Upper lobe of left lung (tissue), 6 donors: ENCODE results near the gene CFAP221. TPM values are rescaled to one million over a fixed set of nuclear protein-coding genes. Genes with fewer than 3 reads are reported as not detected.
A peak's percentile ranks its signal among the peaks of the same experiment; 100 is the strongest.

Source experiments
- ATAC-seq, 2 donors: fragments of 200-7000 bp; cut with Tn5 transposase; one replicate each; pipeline ENCODE4 v1.9.1; 2022; ENCODE audit warnings: mild to moderate bottlenecking in 2 of 2, moderate library complexity in 2 of 2; ENCODE audit not compliant: low FRiP score in 2 of 2
- DNase-seq, 2 donors: peaks; one replicate each; pipeline ENCODE4 v3.0.0-alpha.2; 2019 to 2020
- H3K27ac ChIP-seq, 4 donors: fragments of 200-600 bp; sonication (generic); one replicate each; pipeline ENCODE4 v1.5.1; 2016 to 2019
- H3K27me3 ChIP-seq, 4 donors: fragments of 200-600 bp; sonication (generic); one replicate each; pipeline ENCODE4 v1.5.1; 2017 to 2019
- H3K36me3 ChIP-seq, 4 donors: fragments of 200-600 bp; sonication (generic); one replicate each; pipeline ENCODE4 v1.5.1; 2016 to 2019
- H3K4me1 ChIP-seq, 4 donors: fragments of 200-600 bp; sonication (generic); one replicate each; pipeline ENCODE4 v1.5.1; 2018 to 2019
- H3K4me3 ChIP-seq, 4 donors: fragments of 200-600 bp; sonication (generic); one replicate each; pipeline ENCODE4 v1.5.1; 2017 to 2019; ENCODE audit warnings: mild to moderate bottlenecking in 2 of 4, moderate library complexity in 1 of 4
- H3K9me3 ChIP-seq, 4 donors: fragments of 200-600 bp; sonication (generic); one replicate each; pipeline ENCODE4 v1.5.1; 2018 to 2019
- EP300 ChIP-seq, 4 donors: sonication (generic); formaldehyde crosslinking; IDR thresholded peaks; one replicate each; pipeline ENCODE4 v1.5.1; 2017; ENCODE audit warnings: antibody characterized with exemption in 4 of 4, control low read depth in 2 of 4
- POLR2A ChIP-seq, 4 donors: fragments of 450-650 bp; IDR thresholded peaks; one replicate each; pipeline ENCODE4 v1.5.1; 2016 to 2017; ENCODE audit warnings: antibody characterized with exemption in 4 of 4, mild to moderate bottlenecking in 2 of 4
- POLR2AphosphoS5 ChIP-seq, 2 donors: sonication (generic); formaldehyde crosslinking; IDR thresholded peaks; one replicate each; pipeline ENCODE4 v1.5.1; 2017; ENCODE audit warnings: antibody characterized with exemption in 2 of 2
- WGBS, 2 donors: methylation state at CpG; one replicate each; pipeline ENCODE4 v1.1.5; 2017 to 2018; 5-methylcytosine and 5-hydroxymethylcytosine counted together
- total RNA-seq, 6 donors: library from RNA; depleted of rRNA in 4 of 6; stranded (reverse); fragments of >200 nt in 4 of 6; gene quantifications; one replicate each; pipeline versions ENCODE4 v1.1.0 to v1.2.1, GENCODE V29; 2016 to 2021
- TF ChIP-seq, protein P1 (sequence below), 6 experiments: fragments of 450-650 bp in 4 of 6; fragments of 200-600 bp in 2 of 6; sonication (generic) in 2 of 6; IDR thresholded peaks; one replicate each; pipeline ENCODE4 v1.5.1; 2016 to 2019; ENCODE audit warnings: antibody characterized with exemption in 6 of 6
- donor health status: DM: no; HTN: no; CAD: no; lungs with moderate emphysema.
- donor health status: DM: no; HTN: yes; CAD: no; lungs with severe emphysema.

The CFAP221 gene
- total RNA-seq, 6 donors from 2014 or later, result 13.9 to 67.5 (median 30.9) TPM

DNA sequence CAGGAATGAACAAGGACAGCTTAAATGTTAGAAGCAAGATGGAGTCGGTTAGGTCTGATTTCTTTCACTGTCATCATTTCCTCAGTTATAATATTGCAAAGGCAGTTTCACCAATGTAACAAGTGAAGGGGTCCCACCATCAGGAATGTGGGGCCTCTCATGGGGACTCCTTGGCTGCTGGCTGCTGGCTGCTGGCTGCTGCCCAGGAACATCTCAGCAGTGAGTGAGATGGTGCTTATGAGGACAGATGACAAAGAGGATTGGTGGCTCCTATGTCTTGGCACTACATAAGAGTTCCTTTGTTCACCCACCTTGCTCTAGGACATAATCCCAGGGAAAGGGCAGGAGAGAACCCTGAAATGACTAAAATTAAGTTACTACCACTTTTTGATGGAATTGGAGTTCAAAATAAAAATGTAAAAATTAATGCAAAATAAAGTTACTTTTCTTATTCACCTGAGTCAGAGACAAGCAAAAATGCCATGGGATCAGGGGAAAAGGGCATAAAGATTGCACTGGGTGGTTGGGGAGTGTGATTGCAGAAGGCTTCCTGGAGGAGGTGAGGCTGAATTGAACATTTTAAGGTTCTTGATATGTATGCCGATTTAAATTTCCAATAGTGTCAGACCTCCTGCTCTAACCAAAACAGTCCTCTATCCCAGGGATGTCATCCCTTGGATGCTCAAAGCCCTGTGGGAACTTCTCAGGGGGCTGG, 158.1 kb downstream of the CFAP221 start:
- no peak for TF ChIP-seq EP300 (IDR thresholded peaks at IDR 0.05)
- no peak for TF ChIP-seq POLR2A (IDR thresholded peaks at IDR 0.05)
- no peak for TF ChIP-seq POLR2AphosphoS5 (IDR thresholded peaks at IDR 0.05)
- TF ChIP-seq, protein P1, sequence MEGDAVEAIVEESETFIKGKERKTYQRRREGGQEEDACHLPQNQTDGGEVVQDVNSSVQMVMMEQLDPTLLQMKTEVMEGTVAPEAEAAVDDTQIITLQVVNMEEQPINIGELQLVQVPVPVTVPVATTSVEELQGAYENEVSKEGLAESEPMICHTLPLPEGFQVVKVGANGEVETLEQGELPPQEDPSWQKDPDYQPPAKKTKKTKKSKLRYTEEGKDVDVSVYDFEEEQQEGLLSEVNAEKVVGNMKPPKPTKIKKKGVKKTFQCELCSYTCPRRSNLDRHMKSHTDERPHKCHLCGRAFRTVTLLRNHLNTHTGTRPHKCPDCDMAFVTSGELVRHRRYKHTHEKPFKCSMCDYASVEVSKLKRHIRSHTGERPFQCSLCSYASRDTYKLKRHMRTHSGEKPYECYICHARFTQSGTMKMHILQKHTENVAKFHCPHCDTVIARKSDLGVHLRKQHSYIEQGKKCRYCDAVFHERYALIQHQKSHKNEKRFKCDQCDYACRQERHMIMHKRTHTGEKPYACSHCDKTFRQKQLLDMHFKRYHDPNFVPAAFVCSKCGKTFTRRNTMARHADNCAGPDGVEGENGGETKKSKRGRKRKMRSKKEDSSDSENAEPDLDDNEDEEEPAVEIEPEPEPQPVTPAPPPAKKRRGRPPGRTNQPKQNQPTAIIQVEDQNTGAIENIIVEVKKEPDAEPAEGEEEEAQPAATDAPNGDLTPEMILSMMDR (IDR thresholded peaks at IDR 0.05), result no peak
- DNase-seq (no peak), ATAC-seq (no peak)
- H3K27ac ChIP-seq, result no peak overlapping the region
- H3K4me1 ChIP-seq, result peaks cover 0 to 8% (median 0%) of the 10 kb centered on the region in 4 donors
- no peak overlapping the region for H3K4me3 ChIP-seq
- no peaks in the 10 kb centered on the region for H3K36me3 ChIP-seq
- peaks cover 0 to 5% (median 0%) of the 10 kb centered on the region in 4 donors for H3K9me3 ChIP-seq
- 67 to 79% methylated on average over 2 of the region's 2 CpGs for WGBS, 2 donors
- no peaks in the 10 kb centered on the region for H3K27me3 ChIP-seq

DNA sequence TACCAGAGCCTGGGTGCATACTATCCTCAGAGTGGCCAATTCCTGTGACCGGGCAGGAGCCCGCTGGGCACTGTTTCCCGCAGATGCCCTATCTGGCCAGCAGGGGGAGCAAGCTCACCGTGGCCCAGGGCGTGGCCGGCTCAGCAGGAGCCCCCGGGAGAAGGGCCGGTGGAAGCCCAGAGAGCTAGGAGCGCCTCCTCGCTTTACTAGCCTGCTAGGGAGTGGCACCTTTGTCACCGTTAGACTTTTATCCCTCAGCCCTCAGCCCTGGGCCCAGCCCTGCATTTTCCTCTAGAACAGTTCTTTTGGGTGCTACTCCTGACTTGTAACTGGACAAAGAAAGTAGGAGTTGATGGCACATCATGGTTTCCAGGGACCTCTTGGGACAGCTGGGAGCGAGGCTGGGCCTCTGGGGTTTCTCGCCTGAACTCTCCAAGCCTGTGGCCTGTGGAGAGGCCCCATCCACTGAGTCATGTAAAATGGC, 158.7 kb downstream of the CFAP221 start:
- Histone ChIP-seq H3K9me3 (peaks cover 0 to 5% (median 0%) of the 10 kb centered on the region in 4 donors), H3K36me3 (no peaks in the 10 kb centered on the region), H3K4me1 (peaks cover 0 to 8% (median 0%) of the 10 kb centered on the region in 4 donors), H3K27me3 (no peaks in the 10 kb centered on the region), H3K27ac (no peak overlapping the region), H3K4me3 (no peak overlapping the region)
- WGBS, 2 donors, result 32 to 47% methylated on average over 5 of the region's 13 CpGs
- ATAC-seq, result peak; percentile 94
- peak; percentile 86 to 88 for DNase-seq
- TF ChIP-seq, protein P1 (IDR thresholded peaks at IDR 0.05), result peak; percentile 90 to 95 (median 94)
- no peak for TF ChIP-seq POLR2A (IDR thresholded peaks at IDR 0.05)
- no peak for TF ChIP-seq EP300 (IDR thresholded peaks at IDR 0.05)

DNA sequence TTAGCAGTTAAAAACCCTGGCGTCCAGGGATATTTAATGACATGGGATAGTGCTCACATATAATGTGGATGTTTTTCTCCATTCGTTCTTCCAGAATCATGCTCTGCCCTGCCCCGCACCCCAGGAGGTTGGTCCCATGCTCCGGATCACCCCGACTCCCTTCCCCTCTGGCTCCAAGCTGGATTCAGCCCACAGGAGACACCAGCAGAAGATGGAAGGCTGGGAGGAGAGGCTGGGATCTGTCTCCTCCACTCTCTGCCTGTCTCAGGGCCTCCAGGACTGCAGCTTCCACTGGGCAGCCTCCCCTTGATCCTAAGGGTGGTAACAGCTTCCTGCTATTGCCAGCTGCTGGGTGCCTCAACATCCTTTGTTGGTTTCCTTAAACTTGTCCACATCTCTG, 159.3 kb downstream of the CFAP221 start:
- H3K36me3 ChIP-seq, result no peaks in the 10 kb centered on the region
- no peak for ATAC-seq
- no peak overlapping the region for H3K27ac ChIP-seq

DNA sequence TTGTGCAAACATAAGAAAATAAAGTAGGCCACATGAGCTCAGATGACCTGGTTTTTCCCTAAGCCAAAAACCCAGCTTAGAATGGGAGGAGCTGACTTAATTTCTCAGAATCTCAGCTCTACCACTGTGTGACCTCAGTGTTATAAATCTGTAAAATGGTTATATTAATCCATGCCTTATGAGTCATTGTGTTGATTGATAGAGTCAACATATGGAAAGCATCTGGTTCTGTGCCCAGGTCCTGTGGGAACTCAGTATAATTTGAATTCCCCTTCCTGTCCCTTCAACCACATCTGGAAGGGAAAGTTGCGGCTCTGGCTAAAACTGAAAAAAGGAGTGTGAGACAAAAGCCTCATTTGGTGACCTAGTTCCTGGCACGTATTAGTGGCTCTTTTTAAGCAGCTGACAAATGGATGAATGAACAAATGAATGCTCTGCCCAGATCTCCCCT, 160.4 kb downstream of the CFAP221 start:
- ATAC-seq, result no peak
- peaks cover 0 to 5% (median 0%) of the 10 kb centered on the region in 4 donors for H3K9me3 ChIP-seq
- no peak overlapping the region for H3K4me3 ChIP-seq
- DNase-seq, result no peak
- TF ChIP-seq EP300 (IDR thresholded peaks at IDR 0.05), result no peak
- TF ChIP-seq, protein P1 (IDR thresholded peaks at IDR 0.05), result no peak
- no peak for TF ChIP-seq POLR2AphosphoS5 (IDR thresholded peaks at IDR 0.05)
- TF ChIP-seq POLR2A (IDR thresholded peaks at IDR 0.05), result no peak
- peaks cover 0 to 8% (median 0%) of the 10 kb centered on the region in 4 donors for H3K4me1 ChIP-seq
- no peaks in the 10 kb centered on the region for H3K27me3 ChIP-seq
- no peak overlapping the region for H3K27ac ChIP-seq
- no peaks in the 10 kb centered on the region for H3K36me3 ChIP-seq
- WGBS, 2 donors, result 48 to 69% methylated on average over 2 of the region's 2 CpGs

More for the DNA sequence above, 159.3 kb downstream of the CFAP221 start:
- Histone ChIP-seq H3K9me3 (peaks cover 0 to 5% (median 0%) of the 10 kb centered on the region in 4 donors), H3K4me3 (no peak overlapping the region), H3K27me3 (no peaks in the 10 kb centered on the region), H3K4me1 (peaks cover 0 to 8% (median 0%) of the 10 kb centered on the region in 4 donors)
- no peak for TF ChIP-seq EP300 (IDR thresholded peaks at IDR 0.05)
- TF ChIP-seq, protein P1 (IDR thresholded peaks at IDR 0.05), result no peak
- no peak for TF ChIP-seq POLR2A (IDR thresholded peaks at IDR 0.05)
- TF ChIP-seq POLR2AphosphoS5 (IDR thresholded peaks at IDR 0.05), result no peak
- 70 to 78% methylated on average over 5 of the region's 5 CpGs for WGBS, 2 donors
- DNase-seq, result no peak
